Lung (tissue), 12 donors: Measurements from ENCODE around the gene ARL6IP5. TPM values are rescaled to one million over a fixed set of nuclear protein-coding genes. Genes with fewer than 3 reads are reported as not detected.

Experiments
- ATAC-seq: fragments of 200-7000 bp; cut with Tn5 transposase; one replicate; pipeline ENCODE4 v1.9.1; 2020; ENCODE audit warnings: moderate number of reproducible peaks; ENCODE audit not compliant: insufficient read depth, low FRiP score
- DNase-seq, 3 donors: peaks; one replicate each; pipeline ENCODE4 v3.0.0-alpha.2; 2013 to 2017
- H3K27ac ChIP-seq, 2 donors: one replicate each; pipeline ENCODE4 v1.5.1; 2013; ENCODE audit warnings: mild to moderate bottlenecking in 2 of 2, moderate library complexity in 2 of 2, control low read depth in 1 of 2, inconsistent platforms in 1 of 2, low read depth in 1 of 2, low read length in 1 of 2
- H3K27me3 ChIP-seq, 3 donors: one replicate each; pipeline ENCODE4 v1.5.1; 2013; ENCODE audit warnings: low read length in 2 of 3; ENCODE audit not compliant: control insufficient read depth in 3 of 3, insufficient read depth in 3 of 3
- H3K36me3 ChIP-seq, 4 donors: one replicate each; pipeline ENCODE4 v1.5.1; 2013; ENCODE audit warnings: low read length in 4 of 4, mild to moderate bottlenecking in 1 of 4, moderate library complexity in 1 of 4; ENCODE audit not compliant: control insufficient read depth in 4 of 4, insufficient read depth in 4 of 4
- H3K4me1 ChIP-seq, 5 donors: one replicate each; pipeline ENCODE4 v1.5.1; 2013; ENCODE audit warnings: low read length in 5 of 5, mild to moderate bottlenecking in 2 of 5, moderate library complexity in 1 of 5; ENCODE audit not compliant: control insufficient read depth in 5 of 5, insufficient read depth in 5 of 5
- H3K4me3 ChIP-seq: one replicate; pipeline ENCODE4 v1.5.1; 2013; ENCODE audit warnings: mild to moderate bottlenecking, control low read depth, moderate library complexity
- H3K9ac ChIP-seq, 2 donors: one replicate each; pipeline ENCODE4 v1.5.1; 2013; ENCODE audit warnings: low read length in 2 of 2, control low read depth in 1 of 2; ENCODE audit not compliant: insufficient read depth in 1 of 2
- H3K9me3 ChIP-seq, 4 donors: one replicate each; pipeline ENCODE4 v1.5.1; 2013; ENCODE audit warnings: low read length in 3 of 4, mild to moderate bottlenecking in 1 of 4, moderate library complexity in 1 of 4; ENCODE audit not compliant: control insufficient read depth in 4 of 4, insufficient read depth in 3 of 4
- WGBS, 2 donors: extraction: QIAGEN DNeasy Blood & Tissue Kit; methylation state at CpG; one replicate each; pipeline ENCODE4 v1.1.7; 2013; 5-methylcytosine and 5-hydroxymethylcytosine counted together
- polyA plus RNA-seq, 2 donors: library from polyadenylated mRNA; stranded (reverse); fragments of 200-250 nt; gene quantifications; one replicate each; pipeline ENCODE4 v1.2.1, GENCODE V29; 2013
- total RNA-seq, 2 donors: library from RNA; depleted of rRNA in 1 of 2; stranded (reverse); fragments of >200 nt in 1 of 2; gene quantifications; one replicate each; pipeline ENCODE4 v1.2.1, GENCODE V29; 2014 to 2021
- TF ChIP-seq, protein P1 (sequence below): IDR thresholded peaks from 2 replicates; pipeline ENCODE4 v1.5.1; 2012; ENCODE audit warnings: mild to moderate bottlenecking; ENCODE audit errors: control extremely low read depth, extremely low read depth
- donor health status: control.
- donor health status: control.
- donor health status: Bipolar disorder and iron deficiency.
- donor health status: healthy.
- donor health status: DM: yes; HTN: yes; CAD: no.

Gene ARL6IP5
- total and polyA plus RNA-seq, 4 donors = 105 to 132 (median 121) TPM

DNA sequence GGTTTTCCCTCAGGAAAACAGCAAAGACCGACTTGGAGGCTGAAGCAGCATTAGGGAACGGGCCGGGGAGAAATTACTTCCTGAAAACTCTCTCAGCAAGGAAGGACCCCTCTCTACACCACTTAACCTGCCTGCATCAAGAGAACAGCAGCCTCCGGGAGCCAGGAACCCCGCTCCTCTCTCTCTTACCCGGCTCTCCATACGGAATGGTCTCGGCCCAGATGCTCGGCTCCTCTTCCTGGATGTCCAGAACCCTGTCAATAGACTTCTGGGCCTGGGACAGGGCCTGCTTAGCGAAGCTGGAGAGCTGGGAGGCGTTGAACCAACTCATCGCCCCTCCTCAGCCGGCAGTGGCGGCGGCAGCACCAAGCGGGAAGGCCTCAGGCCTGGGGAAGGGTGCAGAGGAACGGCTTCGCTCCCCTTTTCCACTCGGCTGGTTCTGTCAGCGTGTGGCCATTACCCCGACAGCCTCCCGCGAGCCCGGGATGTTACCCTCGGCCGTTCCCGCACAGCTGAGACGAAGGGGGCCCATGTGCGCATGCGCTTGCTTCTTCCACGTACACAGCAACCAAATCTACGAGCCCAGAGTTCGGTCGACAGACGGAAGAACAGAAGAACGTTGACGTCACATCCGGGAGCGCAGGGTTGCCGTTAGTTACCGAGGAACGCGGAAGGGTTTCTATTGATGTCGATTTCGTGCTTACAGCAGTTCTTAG lies 32.8 kb upstream of the ARL6IP5 start, which contains the start of gene TMF1:
Gene TMF1, minus strand, starts transcription at position 578 of the 716 bp plus-strand sequence. Its CDS starts 247 bp downstream, at position 331.
- Histone ChIP-seq H3K4me1 (peaks cover 0 to 15% (median 4%) of the 10 kb centered on the region in 5 donors), H3K27ac (peak within 1 kb of the TSS; percentile 74 to 98), H3K4me3 (peak within 1 kb of the TSS; percentile 85), H3K36me3 (peaks cover 6 to 17% (median 14%) of the 10 kb centered on the region in 4 donors), H3K9ac (peak within 1 kb of the TSS; percentile 98), H3K9me3 (no peaks in the 10 kb centered on the region), H3K27me3 (no peaks in the 10 kb centered on the region)
- WGBS, 2 donors = 0% methylated on average over 44 to 45 of the region's 45 CpGs
- peak; percentile 98 to 100 (median 100) for DNase-seq
- peak; percentile 94 for ATAC-seq
- TF ChIP-seq, protein P1, sequence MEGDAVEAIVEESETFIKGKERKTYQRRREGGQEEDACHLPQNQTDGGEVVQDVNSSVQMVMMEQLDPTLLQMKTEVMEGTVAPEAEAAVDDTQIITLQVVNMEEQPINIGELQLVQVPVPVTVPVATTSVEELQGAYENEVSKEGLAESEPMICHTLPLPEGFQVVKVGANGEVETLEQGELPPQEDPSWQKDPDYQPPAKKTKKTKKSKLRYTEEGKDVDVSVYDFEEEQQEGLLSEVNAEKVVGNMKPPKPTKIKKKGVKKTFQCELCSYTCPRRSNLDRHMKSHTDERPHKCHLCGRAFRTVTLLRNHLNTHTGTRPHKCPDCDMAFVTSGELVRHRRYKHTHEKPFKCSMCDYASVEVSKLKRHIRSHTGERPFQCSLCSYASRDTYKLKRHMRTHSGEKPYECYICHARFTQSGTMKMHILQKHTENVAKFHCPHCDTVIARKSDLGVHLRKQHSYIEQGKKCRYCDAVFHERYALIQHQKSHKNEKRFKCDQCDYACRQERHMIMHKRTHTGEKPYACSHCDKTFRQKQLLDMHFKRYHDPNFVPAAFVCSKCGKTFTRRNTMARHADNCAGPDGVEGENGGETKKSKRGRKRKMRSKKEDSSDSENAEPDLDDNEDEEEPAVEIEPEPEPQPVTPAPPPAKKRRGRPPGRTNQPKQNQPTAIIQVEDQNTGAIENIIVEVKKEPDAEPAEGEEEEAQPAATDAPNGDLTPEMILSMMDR = no peak

- peaks cover 6 to 18% (median 10%) of the 10 kb centered on the region in 4 donors for H3K36me3 ChIP-seq
- H3K27me3 ChIP-seq = no peaks in the 10 kb centered on the region
- WGBS, 2 donors = 12 to 13% methylated on average over 9 of the region's 9 CpGs
- TF ChIP-seq, protein P1 = no peak
- no peaks in the 10 kb centered on the region for H3K9me3 ChIP-seq
- peak overlapping the region; percentile 10 for H3K4me3 ChIP-seq
- H3K27ac ChIP-seq = peak overlapping the region; percentile 38 to 98
- H3K9ac ChIP-seq = peak overlapping the region in 1 of 2 donors; percentile 63
- DNase-seq = no peak
- H3K4me1 ChIP-seq = peaks cover 0 to 15% (median 4%) of the 10 kb centered on the region in 5 donors
- no peak for ATAC-seq
Measured at GRCh38 chr3:69052472-69052898, 32.3 kb upstream of the ARL6IP5 start.

DNA sequence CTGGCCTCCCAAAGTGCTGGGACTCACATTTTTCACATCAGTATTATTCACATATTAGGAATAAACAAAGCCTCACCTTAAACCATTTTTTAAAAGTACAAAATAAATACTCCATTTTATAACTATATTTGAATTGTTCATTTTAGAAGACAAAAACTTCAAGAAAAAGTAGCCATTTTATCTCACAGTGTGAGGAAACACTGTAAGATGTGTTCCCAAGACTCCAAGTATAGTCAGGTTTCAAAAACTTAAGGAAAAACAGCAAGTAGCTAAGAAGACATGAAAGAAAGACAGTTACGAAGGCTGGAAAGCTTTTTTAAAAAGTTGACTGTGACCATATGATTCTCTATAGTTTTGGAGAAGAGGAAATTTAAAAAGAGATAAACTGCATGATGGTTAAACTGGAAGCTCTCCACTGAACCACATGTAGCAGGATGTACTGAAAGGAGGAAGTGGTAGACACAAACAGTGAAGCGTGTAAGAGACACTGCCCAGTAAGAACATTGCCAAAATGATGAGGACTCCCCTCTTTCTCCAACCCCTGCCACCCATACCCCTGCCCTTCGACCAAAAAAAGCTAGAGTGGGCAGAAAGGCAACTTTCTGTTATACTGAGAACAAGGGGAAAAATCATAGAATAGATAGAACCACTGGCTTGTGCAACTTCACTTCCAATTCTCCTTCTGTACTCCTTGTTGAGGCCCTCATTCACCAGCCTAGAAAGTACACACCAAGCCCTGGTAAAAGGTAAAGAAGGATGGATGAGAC lies 26.4 kb upstream of the ARL6IP5 start:
- H3K4me3 ChIP-seq = no peak overlapping the region
- H3K36me3 ChIP-seq = peaks cover 13 to 43% (median 30%) of the 10 kb centered on the region in 4 donors
- TF ChIP-seq, protein P1 = no peak
- H3K9me3 ChIP-seq = no peaks in the 10 kb centered on the region
- DNase-seq = no peak
- no peak overlapping the region for H3K9ac ChIP-seq
- no peak for ATAC-seq
- WGBS, 2 donors = 41 to 49% methylated on average over 3 of the region's 3 CpGs
- no peak overlapping the region for H3K27ac ChIP-seq
- no peaks in the 10 kb centered on the region for H3K27me3 ChIP-seq
- no peaks in the 10 kb centered on the region for H3K4me1 ChIP-seq
